T-helper 1 cell treated with Interleukin-12 subunit alpha and Interleukin-12 subunit beta and Interleukin-4 antibody, amounts not matched to agents 30 μg/mL and 1 μg/mL, for 36 hours (primary cell): ENCODE results near the gene ABHD12.

ENCODE experiments used
- H3K27ac Mint-ChIP-seq: one replicate; pipeline ENCODE4 v1.8.0; 2021; ENCODE audit warnings: mild to moderate bottlenecking, mixed read lengths
- H3K27me3 Mint-ChIP-seq: one replicate; pipeline ENCODE4 v1.8.0; 2021; ENCODE audit warnings: low read depth, mixed read lengths
- H3K36me3 Mint-ChIP-seq: one replicate; pipeline ENCODE4 v1.8.0; 2021; ENCODE audit warnings: low read depth, mixed read lengths
- H3K4me1 Mint-ChIP-seq: one replicate; pipeline ENCODE4 v1.8.0; 2021; ENCODE audit warnings: low read depth, mixed read lengths
- H3K4me3 Mint-ChIP-seq: one replicate; pipeline ENCODE4 v1.8.0; 2021; ENCODE audit warnings: mild to moderate bottlenecking, moderate library complexity, mixed read lengths
- H3K9me3 Mint-ChIP-seq: one replicate; pipeline ENCODE4 v1.8.0; 2021; ENCODE audit warnings: mixed read lengths

Gene ABHD12

DNA sequence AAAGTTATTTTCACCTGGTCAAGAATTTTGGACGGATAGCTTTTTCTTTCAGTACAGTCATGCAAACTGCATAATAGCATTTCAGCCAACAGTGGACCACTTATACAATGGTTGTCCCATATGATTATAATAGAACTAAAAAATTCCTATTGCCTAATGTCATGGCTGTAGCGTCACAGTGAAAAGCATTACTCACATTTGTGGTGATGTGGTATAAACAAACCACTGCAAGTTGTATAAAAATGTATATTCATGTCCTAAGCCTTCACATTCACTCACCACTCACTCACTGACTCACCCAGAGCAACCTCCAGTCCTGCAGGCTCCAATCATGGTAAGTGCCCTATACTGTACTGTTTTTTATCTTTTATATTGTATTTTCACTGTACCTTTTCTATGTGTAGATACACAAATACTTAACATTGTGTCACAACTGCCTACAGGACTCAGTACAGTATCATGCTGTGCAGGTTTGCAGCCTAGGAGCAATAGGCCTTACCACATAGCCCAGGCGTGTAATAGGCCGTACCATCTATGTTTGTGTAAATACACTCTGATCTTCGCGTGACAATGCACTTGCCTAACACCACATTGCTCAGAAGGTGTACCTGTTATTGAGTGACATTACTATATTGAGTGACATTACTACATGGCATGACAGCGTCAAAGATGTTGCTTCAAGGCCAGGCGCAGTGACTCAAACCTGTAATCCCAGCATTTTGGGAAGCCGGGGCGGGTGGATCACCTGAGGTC lies 17.9 kb downstream of the ABHD12 start:
- peaks cover 8% of the 10 kb centered on the region for H3K4me1 Mint-ChIP-seq
- H3K27me3 Mint-ChIP-seq, result no peaks in the 10 kb centered on the region
- H3K4me3 Mint-ChIP-seq, result no peak overlapping the region
- H3K36me3 Mint-ChIP-seq, result peaks cover 13% of the 10 kb centered on the region
- no peak overlapping the region for H3K27ac Mint-ChIP-seq
- H3K9me3 Mint-ChIP-seq, result no peaks in the 10 kb centered on the region

DNA sequence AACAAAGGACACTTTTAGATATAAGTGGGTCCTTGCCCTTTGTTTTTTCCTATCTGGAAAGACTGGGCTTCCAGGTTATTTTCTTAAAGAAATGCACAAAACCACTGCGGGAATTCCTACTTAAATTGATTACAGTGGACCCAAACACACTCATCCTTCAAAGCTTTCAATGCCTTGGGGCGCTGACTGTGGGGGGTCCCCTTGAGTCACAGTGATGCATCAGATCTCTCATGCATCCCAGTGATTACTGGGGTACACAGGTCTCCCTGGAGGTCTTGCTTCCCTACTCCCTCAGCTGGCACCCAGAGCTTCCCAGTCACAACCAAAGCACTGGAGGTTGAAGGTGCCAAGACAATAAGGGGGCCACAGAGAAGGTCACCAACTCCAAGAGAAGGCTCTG lies 20.7 kb downstream of the ABHD12 start:
- no peak overlapping the region for H3K4me3 Mint-ChIP-seq
- H3K27ac Mint-ChIP-seq, result no peak overlapping the region
- peaks cover 4% of the 10 kb centered on the region for H3K4me1 Mint-ChIP-seq
- no peaks in the 10 kb centered on the region for H3K27me3 Mint-ChIP-seq
- H3K36me3 Mint-ChIP-seq, result peaks cover 16% of the 10 kb centered on the region
- H3K9me3 Mint-ChIP-seq, result no peaks in the 10 kb centered on the region

DNA sequence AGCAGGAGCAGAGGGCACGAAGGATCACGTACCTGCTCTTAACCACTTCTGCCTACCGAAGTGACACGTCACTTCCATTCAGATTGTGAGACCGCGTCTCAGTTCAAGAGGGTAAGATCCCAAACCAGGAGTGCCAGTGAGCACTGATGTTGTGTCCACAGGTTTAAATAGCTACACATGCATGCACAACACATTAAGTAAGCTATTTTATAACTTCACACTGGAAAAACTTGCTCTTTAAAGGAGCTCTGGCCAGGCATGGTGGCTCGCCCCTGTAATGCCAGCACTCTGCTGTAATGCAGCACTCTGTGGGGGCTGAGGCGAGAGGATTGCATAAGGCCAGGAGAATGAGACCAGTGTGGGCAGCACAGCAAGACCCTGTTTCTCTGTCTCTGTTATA lies 21.1 kb downstream of the ABHD12 start:
- Mint-ChIP-seq H3K4me3 (no peak overlapping the region), H3K9me3 (no peaks in the 10 kb centered on the region), H3K4me1 (peaks cover 4% of the 10 kb centered on the region), H3K27ac (no peak overlapping the region), H3K36me3 (peaks cover 16% of the 10 kb centered on the region), H3K27me3 (no peaks in the 10 kb centered on the region)

DNA sequence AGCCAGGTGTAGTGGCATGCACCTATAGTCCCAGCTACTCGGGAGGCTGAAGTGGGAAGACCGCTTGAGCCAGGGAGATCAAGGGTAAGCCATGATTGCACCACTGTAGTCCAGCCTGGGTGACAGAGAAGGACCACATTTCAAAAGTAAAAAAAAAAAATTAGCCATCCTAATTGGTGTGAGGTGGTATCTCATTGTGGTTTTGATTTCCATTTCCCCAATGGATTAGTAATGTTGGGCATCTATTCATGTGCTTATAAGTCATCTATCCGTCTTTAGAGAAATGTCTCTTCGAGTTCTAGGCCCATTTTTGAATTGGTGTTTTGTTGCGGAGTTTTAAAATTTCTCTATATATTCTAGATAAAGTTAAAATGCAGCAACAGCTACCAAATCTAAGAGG lies 21.7 kb downstream of the ABHD12 start:
- H3K9me3 Mint-ChIP-seq, result no peaks in the 10 kb centered on the region
- H3K4me3 Mint-ChIP-seq, result no peak overlapping the region
- H3K27me3 Mint-ChIP-seq, result no peaks in the 10 kb centered on the region
- H3K27ac Mint-ChIP-seq, result no peak overlapping the region
- peaks cover 4% of the 10 kb centered on the region for H3K4me1 Mint-ChIP-seq
- peaks cover 16% of the 10 kb centered on the region for H3K36me3 Mint-ChIP-seq

DNA sequence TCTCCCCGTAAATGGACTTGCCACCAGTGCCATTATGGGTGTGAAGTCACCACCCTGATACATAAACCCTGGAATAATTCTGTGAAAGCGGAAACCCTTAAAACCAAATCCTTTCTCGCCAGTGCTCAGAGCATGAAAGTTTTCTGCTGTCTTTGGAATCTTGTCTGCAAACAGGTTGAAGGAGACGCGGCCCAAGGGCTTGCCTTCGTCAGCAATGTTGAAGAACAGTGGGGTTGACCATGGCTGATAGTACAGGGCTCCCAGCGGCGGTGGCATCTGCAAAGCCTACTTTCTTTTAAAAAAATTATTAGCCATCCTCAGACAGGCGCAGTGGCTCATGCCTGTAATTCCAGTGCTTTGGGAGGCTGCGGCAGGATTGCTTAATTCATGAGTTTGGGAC lies 22.1 kb downstream of the ABHD12 start:
- Mint-ChIP-seq H3K9me3 (no peaks in the 10 kb centered on the region), H3K4me3 (no peak overlapping the region), H3K27me3 (no peaks in the 10 kb centered on the region), H3K36me3 (peaks cover 15% of the 10 kb centered on the region), H3K4me1 (peaks cover 3% of the 10 kb centered on the region), H3K27ac (no peak overlapping the region)

DNA sequence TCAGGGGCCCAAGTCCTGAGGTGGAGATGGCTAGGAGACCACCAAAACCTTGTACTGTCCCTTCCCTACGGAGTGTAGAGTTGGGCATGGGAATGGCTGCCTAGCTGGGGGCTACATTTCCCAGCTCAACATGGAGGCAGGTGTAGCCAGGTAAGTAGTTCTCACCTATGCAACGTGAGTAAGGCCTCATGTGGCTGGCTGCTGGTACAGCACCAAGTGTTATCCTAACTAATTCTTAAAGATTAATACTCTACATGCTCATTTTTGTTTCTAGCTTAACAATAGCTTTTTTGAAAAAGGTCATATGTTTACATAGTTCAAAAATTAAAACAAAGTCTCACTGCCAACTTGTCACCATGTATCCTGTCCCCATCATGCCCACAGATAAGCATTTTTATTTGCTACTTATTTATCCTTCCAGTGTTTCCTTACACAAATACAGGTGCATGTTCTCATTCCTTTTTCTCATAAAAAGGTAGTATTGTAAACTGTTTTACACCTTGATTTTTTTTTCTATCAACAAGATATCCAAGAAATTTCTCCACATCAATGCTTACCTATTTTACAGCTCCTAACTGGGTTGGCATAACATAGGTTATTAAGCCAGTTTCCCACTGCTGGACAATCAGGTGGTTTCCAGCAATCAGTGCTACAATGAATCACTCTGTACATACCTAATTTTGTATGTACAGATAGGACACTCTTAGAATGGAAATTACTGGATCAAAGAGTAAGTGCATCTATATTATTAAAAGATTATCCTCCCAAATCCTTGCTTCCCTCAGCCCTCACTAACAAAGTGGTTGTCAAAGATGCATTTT lies 25.5 kb downstream of the ABHD12 start:
- Mint-ChIP-seq H3K27ac (no peak overlapping the region), H3K36me3 (peaks cover 12% of the 10 kb centered on the region), H3K4me3 (no peak overlapping the region), H3K9me3 (no peaks in the 10 kb centered on the region), H3K4me1 (peaks cover 5% of the 10 kb centered on the region), H3K27me3 (no peaks in the 10 kb centered on the region)

DNA sequence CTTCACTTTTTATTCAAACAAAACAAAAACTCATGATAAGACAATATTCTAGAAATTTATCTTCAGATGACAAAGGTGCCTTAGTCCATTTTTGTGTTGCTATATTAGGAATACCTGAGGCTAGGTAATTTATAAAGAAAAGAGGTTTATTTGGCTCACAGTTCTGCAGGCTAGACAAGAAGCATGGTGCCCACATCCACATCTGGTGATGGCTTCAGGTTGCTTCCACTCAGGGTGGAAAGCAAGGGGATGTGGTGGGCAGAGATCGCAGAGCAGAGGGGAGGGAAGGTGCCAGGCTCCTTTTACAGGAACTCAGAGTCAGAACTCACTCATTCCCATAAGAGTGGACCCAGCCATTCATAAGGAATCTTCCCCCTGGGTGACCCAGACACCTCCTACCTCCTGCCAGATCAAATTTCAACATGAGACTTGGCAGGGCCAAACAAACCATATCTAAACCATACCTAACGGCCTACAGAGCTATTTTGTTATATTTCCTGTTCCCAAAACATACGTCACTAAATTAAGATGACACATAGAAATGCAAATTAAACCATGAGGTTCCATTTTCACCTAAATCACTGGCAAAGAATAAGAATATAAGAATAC lies 26.4 kb downstream of the ABHD12 start:
- H3K9me3 Mint-ChIP-seq, result no peaks in the 10 kb centered on the region
- H3K4me1 Mint-ChIP-seq, result peaks cover 5% of the 10 kb centered on the region
- H3K27ac Mint-ChIP-seq, result no peak overlapping the region
- H3K27me3 Mint-ChIP-seq, result no peaks in the 10 kb centered on the region
- peaks cover 12% of the 10 kb centered on the region for H3K36me3 Mint-ChIP-seq
- H3K4me3 Mint-ChIP-seq, result no peak overlapping the region

DNA sequence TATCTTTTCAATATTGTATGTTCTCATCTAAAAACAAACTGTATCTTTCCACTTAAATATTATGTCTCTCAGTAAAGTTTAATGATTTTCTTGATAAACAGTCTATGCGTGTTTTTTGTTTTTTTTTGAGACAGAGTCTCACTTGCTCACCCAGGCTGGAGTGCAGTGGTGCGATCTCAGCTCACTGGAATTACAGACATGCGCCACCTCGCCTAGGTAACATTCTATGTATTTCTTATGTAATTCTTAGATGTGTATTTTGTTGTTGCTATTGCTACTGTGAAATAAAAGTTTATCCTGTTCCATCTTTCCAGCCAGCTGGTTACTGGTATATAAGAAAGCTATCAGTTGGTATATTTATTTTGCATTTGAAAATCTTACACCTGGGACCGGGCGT lies 29.4 kb downstream of the ABHD12 start:
- Mint-ChIP-seq H3K36me3 (peaks cover 3% of the 10 kb centered on the region), H3K9me3 (no peaks in the 10 kb centered on the region), H3K4me3 (no peak overlapping the region), H3K27me3 (no peaks in the 10 kb centered on the region), H3K27ac (no peak overlapping the region), H3K4me1 (peaks cover 19% of the 10 kb centered on the region)

DNA sequence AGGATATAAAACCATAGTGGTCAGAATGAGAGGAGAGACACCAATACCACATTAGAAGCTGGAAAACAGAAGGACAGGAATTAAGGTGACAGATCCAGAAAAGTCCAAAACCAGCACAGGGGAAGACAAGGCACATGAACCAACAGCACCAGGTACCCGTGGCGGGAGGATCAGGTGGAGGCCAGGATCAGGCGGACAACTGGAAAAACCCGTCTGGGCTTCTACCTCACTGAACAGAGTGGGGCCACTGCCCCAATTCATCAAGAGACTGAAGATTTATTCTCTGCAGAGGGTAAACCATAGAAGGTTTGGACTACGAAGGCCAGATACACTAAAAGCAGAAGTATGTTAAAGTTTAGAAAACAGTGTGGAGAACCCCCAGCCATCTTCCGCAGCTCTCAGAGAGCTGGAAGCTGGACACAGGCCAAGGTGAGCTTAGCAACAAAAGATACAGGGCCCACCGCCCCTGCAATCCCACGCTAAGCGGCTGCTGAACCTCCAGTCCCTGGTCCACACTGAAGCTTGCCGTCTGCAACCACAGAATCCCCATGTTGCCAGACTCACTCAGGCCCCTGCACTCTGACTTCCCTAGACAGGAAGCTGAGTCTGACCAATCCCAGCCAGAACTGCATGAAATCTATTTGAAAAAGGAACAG lies 29.9 kb downstream of the ABHD12 start:
- Mint-ChIP-seq H3K27me3 (no peaks in the 10 kb centered on the region), H3K4me1 (peaks cover 19% of the 10 kb centered on the region), H3K4me3 (no peak overlapping the region), H3K9me3 (no peaks in the 10 kb centered on the region), H3K27ac (no peak overlapping the region), H3K36me3 (peaks cover 3% of the 10 kb centered on the region)

DNA sequence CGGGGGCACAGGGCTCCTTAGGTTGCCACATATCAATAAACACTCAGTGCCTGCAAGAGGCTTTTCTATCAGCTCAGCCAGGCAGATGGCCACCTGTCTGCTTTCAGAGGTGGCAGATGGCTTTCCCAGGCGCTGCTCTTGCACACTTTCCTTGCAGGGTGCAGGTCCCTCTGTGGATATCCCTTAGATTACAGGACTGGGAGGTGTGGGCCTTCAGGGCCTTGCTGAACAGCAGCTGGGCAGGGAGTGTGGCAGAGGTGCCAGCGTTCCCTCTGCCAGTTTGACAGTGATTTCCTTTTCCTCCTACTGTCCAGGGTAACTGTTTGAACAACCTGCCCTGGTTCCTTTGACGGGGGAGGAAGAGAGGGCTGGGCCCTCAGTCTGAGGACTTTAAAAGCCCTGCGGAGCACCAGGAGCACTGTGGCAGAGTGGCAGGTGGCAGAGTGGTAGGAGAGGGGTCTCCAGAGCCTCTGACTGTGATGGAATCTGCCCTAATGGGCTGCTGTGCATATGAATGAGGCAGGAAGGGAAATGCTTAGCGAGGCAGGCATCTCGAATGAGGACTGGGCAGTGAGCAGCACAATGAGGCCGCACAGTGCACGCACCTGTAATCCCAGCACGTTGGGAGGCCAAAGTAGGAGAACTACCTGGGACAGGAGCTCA lies 34.2 kb downstream of the ABHD12 start:
- peaks cover 3% of the 10 kb centered on the region for H3K36me3 Mint-ChIP-seq
- H3K27ac Mint-ChIP-seq, result no peak overlapping the region
- no peak overlapping the region for H3K4me3 Mint-ChIP-seq

DNA sequence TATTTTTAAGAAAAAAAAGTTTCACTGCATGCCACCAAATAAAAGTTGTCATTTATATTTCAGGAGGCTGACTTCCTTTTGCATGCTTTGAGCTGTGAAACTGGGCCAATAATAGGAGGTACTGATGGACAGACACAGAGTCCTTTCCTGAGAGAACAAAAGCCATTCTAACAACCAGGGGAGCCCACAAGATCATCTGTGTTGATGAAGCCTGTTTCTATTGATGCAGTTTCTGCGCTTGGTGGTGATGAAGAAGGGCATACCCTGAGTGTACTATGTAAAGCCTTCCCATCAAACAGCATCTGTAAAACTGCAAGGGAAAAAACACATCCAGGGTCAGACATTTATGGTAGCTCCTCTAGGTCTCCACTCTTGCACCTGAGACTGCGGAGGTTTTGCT lies 34.8 kb downstream of the ABHD12 start:
- H3K4me1 Mint-ChIP-seq, result peaks cover 25% of the 10 kb centered on the region
- no peak overlapping the region for H3K27ac Mint-ChIP-seq
- H3K4me3 Mint-ChIP-seq, result no peak overlapping the region
- peaks cover 3% of the 10 kb centered on the region for H3K36me3 Mint-ChIP-seq
- H3K9me3 Mint-ChIP-seq, result peaks cover 5% of the 10 kb centered on the region
- H3K27me3 Mint-ChIP-seq, result no peaks in the 10 kb centered on the region

More for the DNA sequence above, 34.2 kb downstream of the ABHD12 start:
- Mint-ChIP-seq H3K27me3 (no peaks in the 10 kb centered on the region), H3K4me1 (peaks cover 30% of the 10 kb centered on the region), H3K9me3 (peaks cover 5% of the 10 kb centered on the region)

DNA sequence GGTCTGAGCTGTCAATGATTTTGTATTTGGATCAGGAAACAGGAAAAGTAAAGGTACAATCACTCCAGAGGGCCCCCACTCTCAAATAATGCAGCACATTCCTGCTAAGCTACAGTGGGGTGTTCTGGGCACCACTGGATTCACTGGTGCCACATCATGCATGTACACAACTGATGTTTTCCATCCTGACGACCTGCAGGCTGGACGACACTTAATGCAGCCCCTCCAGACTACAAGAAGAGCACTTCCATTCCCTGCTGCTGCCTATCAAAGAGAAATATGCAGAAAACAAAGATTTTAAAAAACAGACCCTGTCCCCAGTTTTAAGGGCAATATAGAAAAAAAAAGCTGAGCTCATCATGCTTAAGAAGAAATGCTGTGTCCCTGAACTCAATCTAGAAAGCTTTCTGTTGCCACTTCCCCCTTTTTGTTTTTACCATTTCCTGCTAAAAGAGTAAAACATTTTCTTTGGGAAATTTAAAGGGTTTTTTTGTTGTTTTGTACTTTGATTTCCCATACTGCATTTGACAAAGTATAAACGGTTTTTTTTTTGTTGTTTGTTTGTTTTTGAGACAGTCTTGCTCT lies 35.5 kb downstream of the ABHD12 start:
- no peaks in the 10 kb centered on the region for H3K27me3 Mint-ChIP-seq
- no peak overlapping the region for H3K27ac Mint-ChIP-seq
- H3K36me3 Mint-ChIP-seq, result peaks cover 3% of the 10 kb centered on the region
- H3K4me3 Mint-ChIP-seq, result no peak overlapping the region
- H3K4me1 Mint-ChIP-seq, result peaks cover 25% of the 10 kb centered on the region
- H3K9me3 Mint-ChIP-seq, result peaks cover 5% of the 10 kb centered on the region

DNA sequence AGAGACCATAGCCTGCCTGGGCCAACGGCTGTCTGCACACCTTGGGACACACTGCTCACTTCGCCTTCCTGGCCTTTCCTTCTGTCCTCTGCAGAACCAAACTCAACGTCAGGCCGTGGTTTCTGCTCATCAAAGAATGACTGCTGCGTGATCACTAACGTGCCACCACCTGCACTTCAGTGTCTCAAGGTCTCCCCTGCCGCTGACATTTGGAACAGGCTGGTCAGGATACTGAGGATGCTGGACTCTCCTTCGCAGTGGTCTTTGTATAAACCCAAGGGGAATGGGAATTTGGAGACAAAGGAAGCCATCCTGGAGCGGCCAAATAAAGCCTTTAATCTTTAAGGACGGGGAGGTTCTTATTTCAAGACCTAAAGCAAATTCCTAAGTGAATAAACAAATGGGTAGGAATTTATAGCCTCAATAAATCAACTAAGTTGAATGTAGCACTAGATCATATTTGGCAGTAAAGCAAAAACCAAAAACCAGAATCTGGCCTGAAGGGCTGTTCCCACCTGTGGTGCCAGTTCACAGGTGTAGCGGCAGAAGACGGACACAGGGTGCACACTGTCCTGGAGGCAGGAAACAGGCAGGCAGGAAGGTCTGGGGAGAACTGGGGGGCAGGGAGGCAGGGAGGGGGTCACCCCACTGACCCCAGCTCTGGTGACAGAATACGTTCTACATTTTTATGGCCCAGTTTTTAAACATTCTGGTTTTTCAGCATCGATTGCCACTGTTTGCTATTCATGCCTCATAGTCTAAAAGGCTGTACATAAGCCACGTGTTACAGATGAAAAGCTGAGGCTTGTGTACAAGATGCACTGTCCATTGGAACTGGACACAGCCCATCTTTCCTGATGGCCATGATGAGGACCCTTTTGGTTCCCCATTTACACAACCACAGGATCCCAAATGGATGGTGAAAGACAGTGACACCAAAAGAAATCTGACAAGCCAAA lies 36.6 kb downstream of the ABHD12 start:
- peaks cover 5% of the 10 kb centered on the region for H3K9me3 Mint-ChIP-seq
- H3K27ac Mint-ChIP-seq, result no peak overlapping the region
- H3K4me3 Mint-ChIP-seq, result no peak overlapping the region
- H3K36me3 Mint-ChIP-seq, result peaks cover 3% of the 10 kb centered on the region
- peaks cover 25% of the 10 kb centered on the region for H3K4me1 Mint-ChIP-seq
- no peaks in the 10 kb centered on the region for H3K27me3 Mint-ChIP-seq
